Kasumi-1 (cell line): Measurements from ENCODE around the gene WIPF1.
A peak's percentile ranks its signal among the peaks of the same experiment; 100 is the strongest.
"Not testable (repeated sequence)": the region's sequence is repeated elsewhere in the genome, so short reads cannot be mapped to it uniquely, and the experiment has no call there.

Source experiments
- DNase-seq, 2 experiments: peaks; one replicate each; lab custom pipeline; 2025; lab: John Stamatoyannopoulos, UW

The WIPF1 gene

DNA sequence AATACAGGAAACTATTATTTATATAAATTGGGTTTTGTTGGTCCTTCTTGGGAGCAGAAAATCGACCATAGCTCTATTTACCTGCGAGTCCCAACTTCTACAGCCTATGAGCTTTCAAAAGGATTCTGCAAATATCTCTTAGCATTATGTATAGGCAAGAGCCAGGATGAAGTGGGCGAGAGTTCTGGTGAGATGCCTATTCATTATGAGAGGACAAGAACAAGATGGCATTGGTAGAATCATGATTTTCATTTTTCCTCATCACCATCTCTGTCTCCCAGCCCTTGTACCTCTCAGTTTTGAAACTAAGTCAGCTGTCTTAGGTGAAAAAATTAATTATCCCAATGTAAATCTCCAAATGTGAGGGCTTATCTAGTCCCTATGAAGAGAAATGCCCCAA is 25.0 kb downstream of the WIPF1 start:
- DNase-seq = no peak

DNA sequence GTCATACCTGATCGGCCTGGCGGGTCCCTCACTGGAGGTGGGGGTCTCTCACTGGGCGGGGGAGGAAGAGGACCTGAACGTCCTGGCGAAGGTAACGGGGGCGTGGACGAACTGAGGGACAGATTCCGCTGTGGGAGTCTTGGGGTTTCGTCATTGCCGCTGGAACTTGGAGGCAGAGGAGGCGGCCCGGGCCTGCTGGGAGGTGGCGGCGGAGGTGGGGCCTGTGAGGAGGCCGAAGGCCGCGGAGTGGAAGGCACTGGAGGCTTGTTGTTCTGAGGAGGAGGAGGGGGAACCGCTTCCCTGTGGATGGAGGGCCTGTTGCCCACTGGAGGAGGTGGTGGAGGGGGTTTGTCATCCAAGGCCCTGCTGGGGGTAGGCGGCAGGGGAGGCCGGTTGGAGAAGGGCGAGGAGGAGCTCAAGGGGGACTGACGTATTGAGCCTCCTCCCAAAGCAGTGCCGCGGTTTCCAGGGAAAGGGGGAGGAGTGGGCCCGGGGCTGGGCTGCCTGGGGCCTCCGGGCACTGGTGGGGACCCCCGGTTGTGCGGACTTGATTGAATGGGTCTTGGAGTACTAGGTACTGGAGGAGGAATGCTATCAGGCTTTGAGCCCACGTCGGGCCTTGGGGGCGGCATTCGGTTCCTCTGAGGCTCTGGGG is 25.8 kb downstream of the WIPF1 start:
- no peak for DNase-seq

DNA sequence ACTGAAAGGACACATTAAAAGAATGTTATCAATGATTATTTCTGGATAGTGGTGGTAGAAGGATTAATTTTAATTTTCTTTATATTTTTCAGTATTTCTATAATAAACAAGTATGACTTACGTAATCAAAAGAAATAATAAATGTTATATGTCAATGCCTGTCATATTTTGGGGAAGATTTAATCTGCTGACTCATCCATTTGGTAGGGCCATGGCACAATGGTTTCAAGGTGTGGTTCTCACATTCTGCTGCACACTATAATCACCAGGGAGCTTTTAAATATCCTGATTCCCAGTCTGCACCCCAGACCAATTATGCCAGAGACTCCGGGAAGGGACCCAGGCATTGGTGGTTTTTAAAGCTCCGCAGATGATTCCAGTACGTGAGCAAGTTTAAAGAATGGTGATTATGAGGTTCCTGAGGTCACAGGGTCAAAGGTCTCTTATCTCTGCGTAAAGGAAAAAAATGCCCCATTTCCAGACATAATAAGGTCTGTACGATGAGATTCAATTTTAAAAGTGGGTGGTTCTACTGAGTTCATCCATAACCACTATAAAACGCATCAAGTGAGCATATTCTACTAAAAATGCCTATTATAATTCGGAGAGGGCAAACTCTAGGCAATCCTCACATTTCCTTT is 27.2 kb downstream of the WIPF1 start:
- DNase-seq = no peak

DNA sequence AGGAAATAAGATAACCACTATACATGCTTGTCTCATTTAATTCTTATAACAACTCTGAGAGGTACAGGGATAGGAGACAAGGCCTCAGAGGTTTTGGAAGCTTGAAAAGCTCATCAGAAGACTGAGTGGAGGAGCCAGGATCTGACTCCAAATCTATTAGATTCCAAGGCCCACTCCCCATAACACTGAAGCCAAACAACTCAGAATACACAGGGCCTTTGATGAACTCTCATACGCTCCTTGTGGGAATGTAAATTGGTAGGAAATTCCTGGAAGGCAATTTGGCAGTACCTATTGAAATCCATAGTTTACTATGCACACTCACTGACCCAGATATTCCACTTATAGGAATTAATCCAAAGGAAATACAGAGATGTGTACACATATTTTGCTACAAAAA is 27.9 kb downstream of the WIPF1 start:
- no peak for DNase-seq

DNA sequence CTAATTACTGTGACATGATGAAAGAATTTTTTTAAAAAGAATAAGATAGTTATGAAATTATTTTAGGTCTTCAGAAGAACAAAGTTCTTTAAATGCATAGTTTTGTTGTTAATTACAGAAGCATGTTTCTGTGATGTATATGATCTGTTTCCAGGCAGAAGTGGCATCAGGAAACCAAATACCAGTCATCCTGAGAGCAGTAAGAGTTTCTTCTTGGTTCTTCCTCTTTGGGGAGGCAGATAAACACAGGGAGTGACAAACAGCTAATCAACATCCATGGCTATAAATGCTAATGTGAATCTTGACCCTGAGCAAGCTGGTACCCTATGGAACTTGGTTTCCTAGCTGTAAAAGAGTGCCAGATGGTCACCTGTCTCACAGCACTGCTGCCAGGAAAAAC is 29.2 kb downstream of the WIPF1 start:
- DNase-seq = peak; percentile 23 to 32

DNA sequence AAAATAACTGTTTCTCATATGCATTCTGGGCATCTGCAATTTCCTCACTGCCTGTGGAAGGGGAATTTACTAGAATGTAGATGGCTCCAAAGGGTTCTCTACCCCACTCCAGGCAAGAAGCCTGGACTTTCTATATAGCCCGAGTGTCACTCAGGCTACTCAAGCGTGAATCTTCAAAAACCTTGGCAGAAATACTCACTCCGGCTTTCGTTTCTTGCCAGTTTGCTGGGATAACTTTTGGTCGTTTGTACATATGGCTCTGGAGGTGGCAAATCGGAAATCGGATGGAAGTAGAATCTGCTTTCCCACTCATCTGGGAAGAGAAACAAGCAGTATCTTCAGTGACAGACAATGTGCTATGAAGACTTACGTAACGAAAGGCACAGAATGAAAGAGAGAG is 30.7 kb downstream of the WIPF1 start:
- no peak for DNase-seq

DNA sequence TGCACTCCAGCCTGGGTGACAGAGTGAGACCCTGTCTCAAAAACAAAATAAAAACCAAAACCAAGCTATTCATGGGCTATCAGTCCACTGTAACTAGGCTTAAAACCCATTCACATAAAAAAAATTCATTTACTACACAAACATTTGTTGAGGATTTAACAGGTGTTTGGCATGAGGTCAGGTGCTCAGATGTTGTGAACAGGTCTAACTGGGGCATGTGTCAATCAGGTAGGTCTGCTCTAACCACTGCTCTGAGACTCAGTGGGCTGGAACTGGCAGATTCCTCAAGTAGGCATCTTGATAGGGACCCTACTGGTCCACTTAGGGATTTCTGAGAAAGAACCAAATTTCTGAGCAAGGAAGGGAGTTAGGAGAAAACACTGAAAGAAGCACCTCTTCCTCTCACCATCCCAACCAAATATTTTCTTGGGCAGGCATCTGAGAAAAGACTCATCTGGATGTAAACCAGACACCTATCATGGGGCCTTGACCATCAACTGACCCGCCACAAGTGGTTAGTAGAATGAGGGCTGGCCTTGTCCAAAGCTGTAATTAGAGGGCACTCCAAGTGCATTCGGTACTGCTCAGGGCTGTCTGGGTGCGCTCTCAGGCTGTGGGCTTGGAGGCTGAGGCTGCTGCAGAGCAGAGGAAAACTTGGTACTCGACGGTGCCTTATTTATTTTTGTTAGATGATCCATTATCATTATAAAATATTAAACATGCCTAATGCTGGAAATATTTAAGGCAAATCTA is 33.9 kb downstream of the WIPF1 start:
- DNase-seq = no peak

DNA sequence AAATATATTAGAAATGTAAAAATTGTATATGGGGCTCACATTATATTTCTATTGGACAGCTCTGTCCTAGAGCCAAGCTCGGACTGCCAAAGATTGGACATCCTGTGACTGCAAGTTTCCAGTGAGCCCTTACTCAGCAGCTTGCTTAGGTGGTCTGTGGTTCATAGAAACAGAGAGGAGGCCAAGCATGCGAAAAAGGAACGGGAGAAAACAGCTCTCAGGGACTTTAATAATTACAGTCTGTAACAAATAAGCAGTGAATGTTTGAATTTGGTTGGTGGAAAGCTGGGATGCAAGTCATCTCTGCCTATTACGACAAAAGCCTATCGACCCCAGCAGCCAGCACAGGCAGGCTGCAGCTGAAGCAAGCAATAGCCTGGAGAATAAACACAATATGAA is 35.6 kb downstream of the WIPF1 start:
- no peak for DNase-seq

DNA sequence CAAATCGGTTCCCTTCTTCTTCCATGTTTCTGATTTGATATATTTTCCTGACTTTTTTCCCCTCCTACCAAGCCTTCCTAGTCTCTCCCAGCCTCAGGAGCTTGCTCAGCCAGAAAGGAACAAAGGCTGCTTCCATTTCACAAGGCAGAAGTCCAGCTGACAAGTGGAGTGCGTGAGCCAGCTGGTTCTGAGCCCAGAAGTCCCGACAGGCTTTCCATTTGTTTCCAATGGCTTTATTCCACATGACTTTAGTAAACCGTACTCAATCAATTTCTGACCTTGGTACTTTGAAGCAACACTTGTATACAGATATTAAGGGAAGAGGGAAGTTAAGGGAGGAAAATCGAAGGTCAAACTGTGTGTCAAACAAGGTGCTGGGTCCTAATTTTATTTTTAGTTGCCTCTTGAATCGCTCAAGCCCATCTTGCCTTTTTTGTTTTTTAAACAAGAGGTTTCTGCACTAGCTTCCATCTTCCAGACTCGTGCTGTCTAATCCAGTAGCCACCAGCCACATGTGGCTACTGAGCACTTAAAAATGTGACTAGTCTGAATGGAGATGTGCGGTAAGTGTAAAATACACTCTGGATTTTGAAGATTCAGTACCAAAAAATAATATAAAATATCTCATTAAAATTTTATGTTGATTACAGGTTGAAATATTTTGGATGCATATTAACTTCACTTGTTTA is 36.2 kb downstream of the WIPF1 start:
- DNase-seq = no peak

DNA sequence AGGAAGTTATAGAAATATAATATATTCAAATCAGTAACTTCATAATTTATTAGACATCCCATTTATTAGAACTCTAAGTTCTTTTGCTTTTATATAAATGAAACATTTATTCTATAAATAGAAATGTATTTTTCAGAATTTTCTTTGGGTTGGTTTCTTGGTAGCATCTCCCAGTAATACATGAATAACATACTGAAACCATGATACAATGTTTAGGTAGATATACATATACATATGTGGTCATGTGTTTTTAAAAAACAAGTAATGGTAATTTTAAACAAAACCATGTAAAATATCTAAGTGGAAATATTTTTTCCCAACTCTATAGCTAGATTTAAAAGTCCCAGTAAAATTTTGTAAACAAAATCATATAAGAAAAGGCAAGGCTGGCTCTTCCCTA is 36.9 kb downstream of the WIPF1 start:
- DNase-seq = no peak

DNA sequence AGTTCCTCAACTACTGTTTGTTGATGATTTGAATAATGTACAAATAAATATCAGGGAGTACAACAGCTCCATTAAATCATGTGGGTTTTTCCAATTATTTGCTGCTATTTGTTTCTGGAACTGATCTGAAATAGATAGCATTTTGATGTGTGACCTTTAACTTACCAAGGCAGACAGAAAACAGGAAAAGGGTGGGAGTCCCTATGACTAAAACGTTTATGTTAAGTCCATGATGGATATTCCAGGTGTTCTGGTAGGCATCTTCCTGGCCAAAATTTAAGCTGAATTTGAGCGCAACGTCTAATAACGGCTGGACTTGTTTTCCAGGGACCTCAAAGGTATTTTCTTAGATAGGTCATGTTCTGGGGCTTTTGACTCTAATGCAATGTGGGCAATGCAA is 41.6 kb downstream of the WIPF1 start:
- no peak for DNase-seq

DNA sequence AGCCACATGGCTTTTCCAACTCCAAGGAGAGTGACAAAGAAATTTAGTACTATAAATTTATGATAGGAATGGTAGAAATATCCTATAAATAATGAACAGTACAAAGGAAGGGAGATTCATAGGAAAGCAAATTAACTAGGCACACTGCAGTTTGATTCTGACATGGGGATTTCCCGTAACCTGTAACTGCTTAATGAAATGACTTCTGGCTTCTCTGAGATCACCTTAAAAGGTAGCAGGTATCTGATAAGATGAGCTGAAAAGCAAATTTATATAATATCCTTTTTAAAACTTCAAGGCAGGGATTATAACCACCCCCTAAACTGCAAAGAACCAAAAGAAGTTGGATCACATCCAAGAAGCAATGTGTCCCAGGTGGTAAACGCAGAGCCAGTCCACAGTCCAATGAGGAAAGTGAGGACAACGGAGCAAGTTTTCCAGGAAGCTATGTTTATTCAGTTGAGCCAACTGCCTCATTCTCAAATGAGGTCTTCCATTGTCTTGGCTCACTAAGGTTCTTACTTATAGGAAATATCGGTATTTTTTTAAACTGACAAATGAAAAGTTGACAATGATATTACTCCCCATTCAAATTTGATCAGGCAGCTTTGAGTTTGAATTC is 43.0 kb downstream of the WIPF1 start:
- no peak for DNase-seq

DNA sequence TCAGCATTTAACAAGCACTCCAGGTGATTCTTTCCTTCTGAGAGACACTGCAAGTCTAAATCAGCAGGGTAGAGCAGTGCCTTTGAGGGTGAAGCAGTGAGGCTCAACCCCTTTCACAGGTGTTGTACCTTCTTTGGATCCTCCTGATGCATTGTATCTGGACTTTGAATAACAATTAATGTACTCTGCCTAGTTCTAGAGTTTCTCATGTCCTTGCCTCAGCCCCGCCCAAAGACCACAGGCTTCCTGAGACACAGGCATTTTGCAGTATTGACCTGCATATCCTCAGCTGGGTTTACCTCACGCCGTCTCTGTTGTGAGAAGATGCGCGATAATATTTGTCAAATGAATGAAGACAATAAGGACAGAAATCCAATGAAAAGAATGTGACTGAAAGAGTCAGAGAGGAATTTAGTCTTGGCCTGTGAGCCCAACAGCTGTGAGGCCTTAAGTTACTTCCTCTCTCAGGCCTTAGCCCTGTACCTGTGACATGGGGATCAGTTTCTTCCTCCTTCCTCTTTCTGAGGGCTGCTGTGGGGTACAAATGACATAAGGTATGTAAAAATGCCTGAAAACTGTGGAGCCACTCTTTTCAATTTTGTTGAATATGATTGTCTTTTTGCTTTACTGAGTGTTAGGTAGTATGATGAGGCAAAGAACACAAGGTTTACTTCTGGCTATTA is 43.7 kb downstream of the WIPF1 start:
- peak; percentile 72 for DNase-seq

DNA sequence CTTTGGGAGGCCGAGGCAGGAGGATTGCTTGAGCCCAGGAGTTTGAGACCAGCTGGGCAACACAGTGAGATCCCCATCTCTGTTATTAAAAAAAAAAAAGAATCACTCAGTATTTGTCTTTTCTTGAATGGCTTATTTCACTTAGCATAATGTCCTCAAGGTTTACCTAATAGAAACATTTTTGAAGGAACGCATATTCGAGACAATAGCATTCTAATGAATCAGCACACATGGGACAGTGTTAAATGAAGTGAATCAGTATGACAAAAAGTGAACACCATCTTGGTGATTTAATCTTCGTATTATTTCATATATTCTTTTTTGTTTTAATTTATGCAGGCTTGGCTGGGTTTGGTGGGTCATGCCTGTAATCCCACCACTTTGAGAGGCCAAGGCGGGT is 44.7 kb downstream of the WIPF1 start:
- DNase-seq = no peak

DNA sequence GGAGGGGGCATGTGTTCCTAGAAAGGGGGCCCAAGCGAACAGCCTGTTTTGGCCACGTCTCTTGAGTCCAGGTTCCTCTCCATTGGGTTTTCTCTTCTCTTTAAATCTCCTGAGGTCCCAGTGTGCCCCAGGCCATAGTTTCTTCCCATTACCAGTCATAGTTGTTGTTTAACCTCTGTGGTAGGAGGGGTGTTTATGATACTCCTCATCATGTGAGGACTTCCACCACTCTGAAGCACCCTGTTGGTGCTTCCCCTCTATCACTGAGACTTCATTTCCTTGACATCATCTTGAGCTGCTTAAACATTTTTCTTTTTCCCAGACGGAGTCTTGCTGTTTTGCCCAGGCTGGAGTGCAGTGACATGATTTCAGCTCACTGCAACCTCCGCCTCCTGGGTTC is 45.9 kb downstream of the WIPF1 start:
- DNase-seq = no peak

DNA sequence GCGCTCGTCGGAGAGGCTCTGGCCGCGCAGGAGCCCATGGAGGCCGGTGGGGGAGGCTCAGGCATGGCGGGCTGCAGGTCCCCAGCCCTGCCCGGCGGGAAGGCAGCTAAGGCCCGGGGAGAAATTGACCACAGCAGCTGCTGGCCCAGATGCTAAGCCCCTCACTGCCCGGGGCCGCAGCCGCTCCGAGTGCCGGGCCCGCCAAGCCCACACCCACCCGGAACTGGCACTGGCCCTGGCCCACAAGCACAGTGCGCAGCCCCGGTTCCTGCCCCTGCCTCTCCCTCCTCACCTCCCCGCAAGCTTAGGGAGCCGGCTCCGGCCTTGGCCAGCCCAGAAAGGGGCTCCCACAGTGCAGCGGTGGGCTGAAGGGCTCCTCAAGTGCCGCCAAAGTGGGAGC is 49.0 kb downstream of the WIPF1 start:
- not testable (repeated sequence) for DNase-seq

DNA sequence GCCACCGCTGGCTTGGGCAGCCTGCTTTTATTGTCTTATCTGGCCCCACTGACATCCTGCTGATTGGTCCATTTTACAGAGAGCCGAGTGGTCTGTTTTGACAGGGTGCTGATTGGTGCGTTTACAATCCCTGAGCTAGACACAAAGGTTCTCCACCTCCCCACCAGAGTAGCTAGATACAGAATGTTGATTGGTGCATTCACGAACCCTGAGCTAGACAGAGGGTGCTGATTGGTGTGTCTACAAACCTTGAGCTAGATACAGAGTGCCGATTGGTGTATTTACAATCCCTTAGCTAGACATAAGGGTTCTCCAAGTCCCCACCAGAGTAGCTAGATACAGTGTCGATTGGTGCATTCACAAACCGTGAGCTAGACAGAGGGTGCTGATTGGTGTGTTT is 49.6 kb downstream of the WIPF1 start:
- not testable (repeated sequence) for DNase-seq

DNA sequence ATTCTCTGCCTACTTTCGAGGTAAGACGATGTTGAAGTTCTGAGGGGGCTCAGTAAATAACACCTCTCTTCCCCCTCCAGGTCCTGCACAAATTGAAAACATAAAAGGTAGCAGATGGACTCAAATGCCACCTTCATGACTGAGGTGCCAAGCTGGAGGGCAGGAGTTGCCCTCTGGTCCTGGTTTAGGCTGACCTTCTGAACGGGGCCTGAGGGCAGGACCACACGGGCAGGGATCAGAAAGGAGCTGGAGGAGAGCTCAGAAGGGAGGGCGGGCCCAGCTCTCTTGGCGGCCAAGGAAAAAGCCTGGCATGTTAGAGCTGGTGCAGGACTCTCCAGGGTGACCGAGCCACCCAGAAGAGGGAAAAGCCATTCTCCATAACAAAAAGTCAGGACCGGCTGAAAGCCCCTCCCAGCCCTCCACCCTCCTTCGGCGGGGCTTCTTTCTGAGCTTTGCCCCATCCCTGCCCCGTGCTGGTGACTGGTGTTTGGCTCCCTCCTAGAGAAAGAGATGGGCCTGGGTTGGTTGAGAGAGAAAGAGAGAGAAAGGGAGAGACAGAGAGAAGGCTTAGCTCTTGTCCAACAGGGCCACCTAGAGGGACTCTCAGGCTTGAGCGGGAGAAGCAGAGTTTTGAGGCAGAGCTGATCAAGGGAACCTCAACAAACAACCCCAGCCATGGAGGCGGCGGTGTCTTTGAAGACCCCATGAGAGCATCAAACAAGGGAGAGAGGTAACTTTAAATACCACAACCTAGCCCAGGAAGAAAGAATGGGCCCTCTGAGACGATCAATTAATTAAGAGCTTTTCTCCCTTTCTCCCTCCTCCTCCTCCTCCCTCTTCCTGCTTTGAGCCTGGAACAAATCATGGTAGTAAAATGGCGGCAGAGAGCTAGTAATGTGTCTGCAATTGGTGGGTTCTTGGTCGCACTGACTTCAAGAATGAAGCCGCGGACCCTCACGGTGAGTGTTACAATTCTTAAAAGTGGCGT is 50.8 kb downstream of the WIPF1 start:
- DNase-seq = peak; percentile 78 to 86

DNA sequence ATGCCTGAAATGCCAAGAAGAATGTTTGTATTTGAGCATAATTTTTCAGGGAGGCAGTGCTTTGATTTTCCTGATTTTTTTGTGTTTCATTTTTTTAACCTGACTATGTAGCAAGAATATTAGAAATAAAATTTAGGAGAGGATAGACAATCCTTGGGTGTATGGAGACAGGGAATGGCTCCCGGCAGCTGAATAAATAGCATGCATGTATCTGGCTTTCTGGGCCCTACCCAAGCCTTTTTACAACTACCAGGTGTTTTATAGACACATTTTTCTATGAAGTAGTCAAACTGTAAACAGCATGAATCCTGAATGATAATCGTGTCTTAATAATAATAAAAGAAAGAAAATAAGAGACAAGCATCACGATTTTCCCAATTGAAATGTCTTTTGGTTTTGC is 52.4 kb downstream of the WIPF1 start:
- no peak for DNase-seq

DNA sequence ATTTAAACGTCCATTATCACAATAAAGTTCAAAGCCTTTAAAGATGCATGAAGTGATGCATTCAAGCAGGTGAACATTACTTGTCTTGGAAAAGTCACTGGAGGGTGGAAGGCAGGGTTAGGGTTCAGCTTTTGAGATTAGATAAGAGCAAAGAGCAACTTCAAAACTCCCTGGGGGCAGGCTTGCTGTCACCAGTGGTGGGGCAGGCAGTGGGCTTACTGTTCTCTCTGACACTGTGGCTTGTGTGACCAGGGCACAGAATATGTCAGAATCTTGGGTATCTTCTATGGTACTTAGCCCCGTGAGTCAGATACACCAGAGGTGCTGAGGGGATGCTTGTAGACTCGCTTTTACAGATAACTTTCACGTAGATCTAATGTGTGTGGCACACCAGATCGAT is 52.8 kb downstream of the WIPF1 start:
- DNase-seq = no peak

DNA sequence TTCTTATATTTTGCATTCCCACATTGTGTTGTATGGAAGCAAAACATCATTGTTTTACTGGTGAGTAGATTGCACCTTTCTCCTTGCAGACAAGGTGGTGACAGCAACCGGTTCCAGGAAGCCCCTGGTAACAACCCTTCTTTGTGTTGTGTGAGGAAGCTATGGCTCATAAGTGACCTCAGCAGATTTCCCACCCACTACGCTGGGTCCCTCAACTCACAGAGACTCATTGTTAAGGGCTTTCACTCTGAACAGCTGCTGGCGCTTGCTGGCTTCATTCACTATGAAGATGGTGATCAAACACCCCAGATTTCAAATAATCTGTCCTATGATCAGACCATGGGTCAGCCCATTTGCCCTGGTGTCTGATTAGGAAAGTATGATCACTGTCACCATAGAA is 53.4 kb downstream of the WIPF1 start:
- DNase-seq = no peak
